8988T (cell line): Measurements from ENCODE around the gene ANKRD63.

ENCODE experiments used
- DNase-seq: peaks from one replicate; pipeline ENCODE4 v3.0.0; 2011

Gene ANKRD63

GRCh38 chr15:40282869-40283614 lies at the start of gene ANKRD63:
Gene ANKRD63 (minus strand): TSS chr15:40283064. CDS start chr15:40282586, 478 bp downstream.
- DNase-seq: peak; percentile 86

- no peak for DNase-seq
These were observed 49.4 kb upstream of the ANKRD63 start for GRCh38 chr15:40332113-40332781.

GRCh38 chr15:40331637-40332036 lies 48.8 kb upstream of the ANKRD63 start:
- no peak for DNase-seq

- no peak for DNase-seq
These were observed 48.2 kb upstream of the ANKRD63 start for GRCh38 chr15:40331026-40331425.

GRCh38 chr15:40330368-40330836 lies 47.5 kb upstream of the ANKRD63 start:
- DNase-seq: no peak

GRCh38 chr15:40329804-40330203 lies 46.9 kb upstream of the ANKRD63 start:
- no peak for DNase-seq

- no peak for DNase-seq
These were observed 45.9 kb upstream of the ANKRD63 start for GRCh38 chr15:40328751-40329150.

GRCh38 chr15:40328176-40328575 lies 45.3 kb upstream of the ANKRD63 start:
- DNase-seq: no peak

- DNase-seq: no peak
These were observed 44.6 kb upstream of the ANKRD63 start for GRCh38 chr15:40327457-40327856.

GRCh38 chr15:40325700-40326099 lies 42.8 kb upstream of the ANKRD63 start:
- DNase-seq: no peak

- DNase-seq: no peak
These were observed 42.3 kb upstream of the ANKRD63 start for GRCh38 chr15:40325188-40325587.

- no peak for DNase-seq
These were observed 41.4 kb upstream of the ANKRD63 start for GRCh38 chr15:40323953-40324937.

GRCh38 chr15:40323239-40323952 lies 40.5 kb upstream of the ANKRD63 start, which contains the start of gene INAFM2:
Gene INAFM2 (plus strand): TSS chr15:40323692. CDS start chr15:40324056, 364 bp downstream.
- peak; percentile 84 for DNase-seq

- no peak for DNase-seq
These were observed 39.8 kb upstream of the ANKRD63 start for GRCh38 chr15:40322531-40323238.

- DNase-seq: no peak
These were observed 38.1 kb upstream of the ANKRD63 start for GRCh38 chr15:40320931-40321371.

GRCh38 chr15:40320409-40320808 lies 37.5 kb upstream of the ANKRD63 start:
- no peak for DNase-seq

GRCh38 chr15:40317580-40317979 lies 34.7 kb upstream of the ANKRD63 start:
- DNase-seq: no peak

- no peak for DNase-seq
These were observed 34.1 kb upstream of the ANKRD63 start for GRCh38 chr15:40316931-40317330.

GRCh38 chr15:40314723-40315276 lies 31.9 kb upstream of the ANKRD63 start:
- DNase-seq: no peak

GRCh38 chr15:40313531-40314398 lies 30.9 kb upstream of the ANKRD63 start:
- DNase-seq: no peak
